ENCODE measurements around the gene BTBD7.

The BTBD7 gene

DNA sequence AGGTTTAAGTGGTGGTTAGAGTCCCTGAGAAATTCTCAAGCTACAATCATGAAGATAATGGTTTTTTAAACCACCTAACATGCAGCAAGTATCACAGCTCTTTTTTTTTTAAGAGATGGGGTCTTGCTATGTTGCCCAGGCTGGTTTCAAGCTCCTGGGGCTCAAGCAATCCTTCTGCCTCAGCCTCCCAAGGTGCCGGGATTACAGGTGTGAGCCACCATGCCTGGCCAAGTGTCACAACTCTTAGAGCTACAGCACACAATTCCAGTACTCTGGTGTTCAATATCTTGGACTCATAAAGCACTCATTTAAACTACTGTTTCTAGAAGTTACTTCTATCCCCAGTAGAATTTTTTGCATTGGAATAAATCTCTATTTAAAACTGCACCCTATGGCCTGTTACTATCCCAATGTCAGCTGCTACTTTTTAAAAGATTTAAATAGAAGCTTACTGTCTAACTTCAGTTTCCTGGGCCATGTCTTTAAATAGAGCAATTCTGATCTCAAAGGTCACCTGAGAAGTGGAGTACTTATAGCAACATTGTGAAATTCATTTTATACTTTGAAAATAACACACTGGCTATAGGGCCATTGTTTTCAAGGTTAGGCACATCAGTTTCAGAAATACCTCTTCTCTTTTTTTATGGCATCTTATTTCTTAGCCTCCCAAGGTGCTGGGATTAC, 137.4 kb downstream of the BTBD7 start:
- DNase-seq (ENCODE audit: low spot score) = no peak

Data from cerebellar cortex (tissue), 1 donor.